Measurements from ENCODE around the gene PAXX.

PAXX gene, protein sequence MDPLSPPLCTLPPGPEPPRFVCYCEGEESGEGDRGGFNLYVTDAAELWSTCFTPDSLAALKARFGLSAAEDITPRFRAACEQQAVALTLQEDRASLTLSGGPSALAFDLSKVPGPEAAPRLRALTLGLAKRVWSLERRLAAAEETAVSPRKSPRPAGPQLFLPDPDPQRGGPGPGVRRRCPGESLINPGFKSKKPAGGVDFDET

DNA sequence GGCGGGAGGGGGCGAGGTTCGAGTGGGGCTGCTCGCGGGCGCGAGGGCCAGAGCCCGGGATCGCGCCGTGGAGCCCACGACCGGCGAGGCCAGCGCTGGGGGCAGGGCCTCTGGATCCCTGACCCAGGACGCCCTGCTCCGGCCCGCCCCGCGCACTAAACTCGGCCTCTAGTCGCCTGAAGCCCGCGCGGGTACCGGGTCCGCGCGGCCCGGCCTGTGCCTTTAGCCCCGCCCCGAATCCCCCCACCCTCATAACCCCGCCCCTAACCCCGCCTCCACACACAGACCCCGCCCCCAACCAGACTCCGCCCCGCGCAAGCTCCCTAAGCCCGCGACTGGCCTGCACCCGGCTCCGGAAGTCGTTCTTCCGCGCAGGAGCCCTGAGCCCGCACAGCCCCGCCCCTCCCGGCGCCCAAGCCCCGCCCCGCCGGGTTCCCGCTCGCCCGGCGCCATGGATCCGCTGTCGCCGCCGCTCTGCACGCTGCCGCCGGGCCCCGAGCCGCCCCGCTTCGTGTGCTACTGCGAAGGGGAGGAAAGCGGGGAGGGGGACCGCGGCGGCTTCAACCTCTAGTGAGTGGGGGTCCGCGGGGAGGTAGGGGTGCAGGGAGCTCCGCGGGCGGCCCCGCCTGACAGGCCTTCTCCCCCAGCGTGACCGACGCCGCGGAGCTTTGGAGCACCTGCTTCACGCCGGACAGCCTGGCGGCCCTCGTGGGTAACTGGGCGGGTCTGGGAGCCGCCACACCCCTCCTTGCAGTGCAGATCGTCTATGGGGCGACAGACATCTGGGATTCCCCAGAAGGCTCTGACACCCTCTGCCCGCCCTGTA is at the start of gene PAXX:
TSS of gene PAXX (plus strand) at position 430 of the 826 bp plus-strand sequence. CDS start at position 452, 22 bp downstream.
- DNase-seq (ENCODE audit: extremely low read depth in 1 of 2, low read depth in 1 of 2), result peak; percentile 86

DNA sequence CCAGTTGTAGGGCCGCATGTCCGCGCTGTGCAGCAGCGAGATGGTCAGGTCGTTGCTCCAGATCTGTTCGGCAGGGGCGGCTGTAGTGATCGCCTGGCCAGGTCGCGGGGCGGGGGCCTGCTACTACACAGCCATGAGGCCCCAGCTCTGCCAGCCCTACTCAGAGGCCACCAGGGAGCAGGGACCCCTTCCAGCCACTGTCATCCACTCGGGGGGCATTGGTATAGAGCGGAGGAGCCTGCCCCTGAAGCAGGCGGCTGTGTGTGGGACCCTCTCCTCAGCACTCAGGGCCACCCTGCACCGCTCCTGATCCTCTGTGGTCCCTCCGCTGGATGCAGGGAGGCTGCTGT is 49.4 kb upstream of the PAXX start:
- DNase-seq (ENCODE audit: extremely low read depth in 1 of 2, low read depth in 1 of 2), result no peak

DNA sequence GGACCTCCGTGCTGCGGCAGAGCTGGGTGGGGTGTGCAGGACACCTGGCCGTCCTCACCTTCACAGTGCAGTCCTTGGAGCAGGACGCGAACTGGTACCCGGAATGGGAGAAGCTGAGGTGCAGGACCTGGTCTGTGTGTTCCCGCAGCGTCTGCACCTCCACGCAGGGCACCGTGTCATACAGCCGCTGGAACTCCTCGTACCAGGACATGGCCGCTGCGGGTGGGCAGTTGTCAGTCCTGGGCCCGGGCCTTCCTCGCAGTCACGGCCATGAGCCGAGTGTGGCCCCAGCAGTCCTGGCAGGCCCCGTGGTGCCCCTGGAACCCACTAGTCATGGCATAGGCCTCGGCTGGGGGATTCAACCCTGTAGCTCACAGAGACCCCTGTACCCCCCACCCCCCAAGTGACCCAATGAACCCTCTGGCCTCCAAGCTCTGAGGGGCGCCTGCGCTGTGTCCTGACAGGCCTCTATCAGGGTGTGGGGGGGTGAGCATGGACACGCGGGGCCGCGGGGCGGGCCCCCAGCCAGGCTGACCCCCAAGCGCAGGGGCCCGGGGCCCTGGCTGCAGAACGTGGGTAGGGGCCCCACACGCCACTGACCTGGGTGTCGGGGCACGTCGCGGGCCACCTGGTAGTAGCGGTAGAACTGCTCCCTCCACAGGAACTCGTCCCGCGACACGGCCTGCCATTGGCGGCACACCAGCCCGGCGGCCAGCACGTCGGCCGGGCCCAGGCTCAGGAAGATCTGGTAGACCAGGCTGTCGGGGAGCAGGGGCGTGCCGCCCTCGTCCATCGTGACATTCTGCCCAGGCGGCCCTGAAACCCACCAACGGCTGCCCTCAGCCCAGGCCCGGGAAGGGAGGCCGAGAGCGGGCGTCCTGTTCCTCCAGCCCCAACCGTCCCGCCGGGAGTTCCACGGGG is 48.7 kb upstream of the PAXX start:
- peak in 1 of 2 donors; percentile 22 for DNase-seq (ENCODE audit: extremely low read depth in 1 of 2, low read depth in 1 of 2)

DNA sequence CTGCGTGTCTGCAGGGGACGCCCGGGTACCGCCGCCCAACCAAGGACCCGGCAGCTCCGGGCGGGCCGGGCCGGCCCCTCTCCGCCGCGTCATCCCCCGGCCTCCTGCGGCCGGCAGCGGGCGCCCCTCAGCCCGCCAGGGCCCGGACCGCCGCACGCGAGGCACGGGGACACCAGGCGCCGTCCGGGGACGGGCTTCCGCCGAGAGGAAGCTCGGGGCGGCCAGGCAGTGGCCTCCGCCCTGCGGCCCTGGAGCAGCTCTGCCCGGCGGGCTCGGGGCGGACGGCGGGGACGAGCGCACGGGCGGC is 48.1 kb upstream of the PAXX start:
- no peak for DNase-seq (ENCODE audit: extremely low read depth in 1 of 2, low read depth in 1 of 2)

GRCh38 chr9:136944519-136945332 is 47.5 kb upstream of the PAXX start, which contains the start of the genes C8G and FBXW5:
C8G (plus strand) TSS chr9:136945243; CDS start chr9:136945321, 78 bp downstream.
FBXW5 (minus strand) TSS chr9:136944738; CDS start chr9:136944083, 655 bp downstream.
- peak; percentile 88 to 95 for DNase-seq (ENCODE audit: extremely low read depth in 1 of 2, low read depth in 1 of 2)

DNA sequence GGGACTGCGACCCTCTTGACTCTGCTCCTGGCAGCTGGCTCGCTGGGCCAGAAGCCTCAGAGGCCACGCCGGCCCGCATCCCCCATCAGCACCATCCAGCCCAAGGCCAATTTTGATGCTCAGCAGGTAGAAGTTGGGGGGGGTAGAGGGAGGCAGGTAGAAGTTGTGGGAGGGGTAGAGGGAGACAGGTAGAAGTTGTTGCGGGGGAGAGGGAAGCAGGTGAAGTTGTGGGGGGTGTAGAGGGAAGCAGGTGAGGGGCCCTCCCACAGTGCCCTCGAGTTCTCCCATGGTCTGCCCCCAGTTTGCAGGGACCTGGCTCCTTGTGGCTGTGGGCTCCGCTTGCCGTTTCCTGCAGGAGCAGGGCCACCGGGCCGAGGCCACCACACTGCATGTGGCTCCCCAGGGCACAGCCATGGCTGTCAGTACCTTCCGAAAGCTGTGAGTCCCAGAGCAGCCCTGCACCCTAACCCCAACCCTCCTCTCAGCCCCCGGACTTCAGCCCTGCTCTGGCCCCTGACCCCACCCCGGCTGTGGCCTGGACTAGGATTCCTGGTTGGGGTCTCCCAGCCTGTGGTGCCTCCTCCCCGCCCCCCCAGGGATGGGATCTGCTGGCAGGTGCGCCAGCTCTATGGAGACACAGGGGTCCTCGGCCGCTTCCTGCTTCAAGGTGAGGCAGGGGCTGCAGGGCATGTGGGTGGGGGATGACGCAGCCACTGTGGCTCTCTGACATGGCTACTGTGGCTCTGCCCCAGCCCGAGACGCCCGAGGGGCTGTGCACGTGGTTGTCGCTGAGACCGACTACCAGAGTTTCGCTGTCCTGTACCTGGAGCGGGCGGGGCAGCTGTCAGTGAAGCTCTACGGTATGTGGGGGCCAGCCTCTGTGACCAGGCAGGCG is 46.6 kb upstream of the PAXX start:
- no peak for DNase-seq (ENCODE audit: extremely low read depth in 1 of 2, low read depth in 1 of 2)

GRCh38 chr9:136946228-136947027 is 45.8 kb upstream of the PAXX start:
- no peak for DNase-seq (ENCODE audit: extremely low read depth in 1 of 2, low read depth in 1 of 2)

- DNase-seq (ENCODE audit: extremely low read depth in 1 of 2, low read depth in 1 of 2), result no peak
Measured at GRCh38 chr9:136947028-136947891, 45.0 kb upstream of the PAXX start.

- no peak for DNase-seq (ENCODE audit: extremely low read depth in 1 of 2, low read depth in 1 of 2)
Measured at GRCh38 chr9:136947955-136948510, 44.2 kb upstream of the PAXX start.

DNA sequence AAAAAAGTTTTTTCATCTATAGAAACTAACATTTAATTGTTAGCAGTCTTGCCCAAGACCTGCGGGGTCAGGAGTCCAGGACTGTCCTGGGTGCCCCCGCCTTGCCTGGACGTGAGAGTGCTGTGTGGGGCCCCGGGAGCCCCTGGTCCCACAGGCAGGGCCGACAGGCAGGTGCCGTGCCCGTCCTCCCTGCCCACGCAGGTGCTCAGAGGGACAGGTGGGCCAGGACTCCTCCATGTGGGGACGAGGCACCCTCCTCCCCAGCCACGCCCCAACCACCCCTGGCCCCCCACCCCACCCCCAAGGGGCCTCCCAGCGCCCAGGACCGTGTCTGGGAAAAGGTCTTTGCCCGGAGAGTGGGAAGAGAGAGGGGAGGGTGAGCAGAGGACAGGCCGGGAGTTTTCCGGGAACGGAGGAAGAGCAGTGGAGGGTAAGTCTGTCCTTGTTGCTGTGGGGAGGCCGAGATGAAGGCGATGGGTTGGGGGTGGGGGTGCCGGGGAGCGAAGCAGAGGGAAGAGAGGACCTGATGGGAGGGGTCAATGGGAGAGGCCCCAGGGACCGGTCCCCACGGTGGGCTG is 42.9 kb upstream of the PAXX start:
- DNase-seq (ENCODE audit: extremely low read depth in 1 of 2, low read depth in 1 of 2), result no peak

DNA sequence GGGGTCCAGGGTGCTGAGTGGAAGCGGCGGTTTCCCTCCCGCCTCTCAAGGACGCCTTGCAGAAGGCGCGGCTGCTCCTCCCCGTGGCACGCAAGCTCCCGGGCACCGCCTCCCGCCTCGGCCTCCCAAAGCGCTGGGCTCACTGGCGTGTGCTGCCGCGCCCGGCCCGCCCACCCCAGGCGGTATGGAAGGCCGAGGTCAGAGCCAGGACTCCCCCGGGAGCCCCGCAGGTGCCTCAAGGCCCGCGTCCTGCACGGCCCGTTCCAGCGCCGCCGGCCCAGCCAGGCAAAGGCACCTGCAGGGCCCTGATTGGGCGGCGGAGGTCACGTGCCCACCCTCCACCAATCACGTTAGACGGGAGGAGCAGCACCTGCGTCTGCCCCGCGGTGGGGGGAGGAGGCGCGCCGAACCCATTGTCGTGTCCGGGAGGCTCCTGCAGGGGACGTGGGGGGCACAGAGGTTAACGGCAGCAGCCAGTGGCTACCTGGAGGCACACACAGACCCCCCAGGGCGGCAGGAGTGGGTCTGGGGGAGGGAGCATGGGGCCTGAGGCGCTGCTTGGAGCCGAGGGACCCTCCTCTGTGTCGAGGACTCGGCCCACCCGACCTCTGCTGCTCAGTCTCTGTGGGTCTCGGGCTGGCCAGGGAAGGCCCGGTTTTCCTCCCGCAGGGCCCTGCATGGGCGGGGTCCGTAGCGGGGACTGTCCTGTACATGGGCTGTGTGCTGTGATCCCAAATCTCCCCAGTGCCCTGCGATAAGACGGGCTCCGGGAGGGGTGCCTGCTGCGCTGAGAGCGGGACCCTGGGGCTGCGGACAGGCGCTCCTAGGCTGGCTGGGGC is 42.2 kb upstream of the PAXX start:
- DNase-seq (ENCODE audit: extremely low read depth in 1 of 2, low read depth in 1 of 2), result peak; percentile 90 to 94

DNA sequence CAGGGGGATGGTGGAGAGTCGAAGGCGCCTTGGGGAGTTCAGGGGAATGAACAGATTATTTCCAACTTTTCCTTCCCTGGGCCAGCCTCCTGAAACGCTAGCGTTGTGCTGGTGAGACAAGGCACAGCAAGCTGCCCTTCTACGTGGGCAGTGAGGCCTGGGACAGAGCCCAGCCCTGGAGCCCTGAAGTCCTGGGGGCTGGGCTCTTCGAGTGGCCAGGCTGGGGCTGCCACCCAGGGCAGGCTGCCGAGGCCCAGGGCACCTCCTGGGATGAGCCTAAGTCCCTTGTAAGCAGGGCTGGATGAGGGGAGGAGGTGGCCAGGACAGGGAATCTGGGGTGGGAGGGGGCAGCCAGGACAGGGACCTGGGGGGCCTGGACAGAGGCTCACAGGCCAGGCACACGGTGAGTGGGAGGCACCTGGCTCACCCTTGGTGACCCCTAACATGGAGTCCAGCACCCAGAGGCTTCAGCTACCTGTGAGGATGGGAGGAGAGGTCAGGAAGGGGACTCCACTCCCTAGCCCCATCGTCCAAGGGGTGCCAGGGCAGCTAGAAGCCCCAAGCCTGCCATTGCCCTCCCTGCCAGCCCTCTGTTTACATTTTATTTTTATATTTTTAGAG is 41.5 kb upstream of the PAXX start:
- no peak for DNase-seq (ENCODE audit: extremely low read depth in 1 of 2, low read depth in 1 of 2)

DNA sequence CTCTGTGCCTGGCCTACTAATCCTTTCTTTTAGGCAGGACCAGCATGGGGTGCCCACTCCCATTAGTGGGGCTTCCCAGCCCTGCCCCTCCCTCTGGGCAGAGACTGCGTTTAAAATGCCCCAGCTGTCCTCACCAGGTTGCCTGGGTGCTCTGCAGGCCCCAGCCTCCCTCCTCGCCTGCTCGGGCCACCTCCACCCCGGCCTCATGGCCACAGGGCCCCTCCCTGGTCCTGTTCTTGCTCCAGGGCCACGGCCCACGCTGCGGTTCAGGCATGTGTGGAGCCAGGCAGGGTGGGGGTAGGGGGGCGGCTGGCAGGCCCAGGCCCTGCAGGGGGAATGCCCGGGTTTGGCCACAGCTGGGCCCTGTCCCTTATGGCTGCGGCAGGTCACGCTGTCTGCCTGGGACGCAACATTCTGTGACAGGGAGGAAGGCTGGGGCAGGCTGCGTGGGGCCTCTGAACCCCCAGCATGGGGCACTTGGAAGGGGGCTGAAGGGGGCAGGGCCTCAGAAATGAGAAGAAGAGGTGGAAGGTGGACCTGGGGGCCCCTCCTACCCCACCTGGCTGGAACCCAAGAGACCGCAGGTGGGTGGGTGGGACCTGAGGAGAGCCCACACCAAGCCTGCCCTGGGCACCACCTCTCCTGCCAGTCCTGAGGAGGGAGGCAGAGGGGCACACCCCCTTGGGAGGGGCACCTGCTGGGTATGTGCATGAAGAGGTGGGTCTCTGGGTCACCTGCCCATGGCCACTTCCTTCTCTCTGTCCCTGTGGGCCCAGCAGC is 40.5 kb upstream of the PAXX start, which contains the start of gene LCN12:
TSS of gene LCN12 (plus strand) at position 733 of the 780 bp plus-strand sequence. CDS start 55 bp downstream, outside the sequence.
- no peak for DNase-seq (ENCODE audit: extremely low read depth in 1 of 2, low read depth in 1 of 2)

GRCh38 chr9:136952321-136952850 is 39.8 kb upstream of the PAXX start:
- DNase-seq (ENCODE audit: extremely low read depth in 1 of 2, low read depth in 1 of 2), result no peak
